HL-60 (cell line): ENCODE measurements around the gene DNAH8.

Experiments
- DNase-seq, 2 experiments: peaks; one replicate each; pipeline ENCODE4 v3.0.0-alpha.2; 2010 to 2020; ENCODE audit warnings: low read depth in 1 of 2, low spot score in 1 of 2
- H3K27ac ChIP-seq: fragments of 250-450 bp; sonication (Bioruptor Pico); replicated peaks from 2 replicates; pipeline ENCODE4 v1.5.1; 2020; ENCODE audit warnings: mild to moderate bottlenecking, moderate library complexity
- H3K27me3 ChIP-seq: fragments of 250-450 bp; sonication (Bioruptor Pico); 2 replicates; pipeline ENCODE4 v1.5.1; 2021; ENCODE audit warnings: mild to moderate bottlenecking, moderate library complexity; ENCODE audit not compliant: insufficient read depth, poor library complexity, severe bottlenecking
- H3K4me3 ChIP-seq: replicated peaks from 2 replicates; pipeline ENCODE4 v1.5.1; 2011; ENCODE audit warnings: mild to moderate bottlenecking, control low read depth, low read length; ENCODE audit not compliant: insufficient read depth
- GABPA ChIP-seq: IDR thresholded peaks from 2 replicates; pipeline ENCODE4 v1.6.1; 2012; ENCODE audit warnings: low read depth
- POLR2AphosphoS5 ChIP-seq: IDR thresholded peaks from 2 replicates; pipeline ENCODE4 v1.6.1; 2012; ENCODE audit warnings: low read depth
- SPI1 ChIP-seq: IDR thresholded peaks from 2 replicates; pipeline ENCODE4 v1.6.1; 2012; ENCODE audit warnings: low read depth, mild to moderate bottlenecking, borderline replicate concordance
- TF ChIP-seq, protein P1 (sequence below): IDR thresholded peaks from one replicate; pipeline ENCODE4 v1.5.1; 2011; ENCODE audit warnings: low read length, control low read depth, inconsistent platforms; ENCODE audit not compliant: insufficient read depth
- TF ChIP-seq, protein P2 (sequence below): IDR thresholded peaks from 2 replicates; pipeline ENCODE4 v1.6.1; 2012; ENCODE audit warnings: low read depth; ENCODE audit not compliant: insufficient replicate concordance

Gene DNAH8

DNA sequence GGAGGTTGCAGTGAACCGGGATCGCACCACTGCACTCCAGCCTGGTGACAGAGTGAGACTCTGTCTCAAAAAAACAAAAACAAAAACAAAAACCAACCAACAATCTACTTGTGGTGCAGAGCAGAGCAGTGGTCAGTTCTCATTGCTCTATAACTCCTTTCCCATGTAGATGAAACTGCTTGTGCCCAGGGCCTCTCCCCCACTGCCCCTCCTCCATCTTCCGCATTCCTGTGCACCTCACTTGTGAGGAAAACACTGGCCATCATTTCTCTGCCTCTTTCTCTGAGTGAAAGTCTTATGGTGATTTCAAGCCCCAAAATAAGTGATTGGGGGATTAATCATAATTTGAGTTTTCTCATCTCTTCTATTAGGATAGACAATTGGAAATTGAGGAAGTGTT, 269.6 kb downstream of the DNAH8 start:
- no peak for TF ChIP-seq SPI1
- TF ChIP-seq POLR2AphosphoS5, result no peak
- TF ChIP-seq GABPA, result no peak
- TF ChIP-seq, protein P1, sequence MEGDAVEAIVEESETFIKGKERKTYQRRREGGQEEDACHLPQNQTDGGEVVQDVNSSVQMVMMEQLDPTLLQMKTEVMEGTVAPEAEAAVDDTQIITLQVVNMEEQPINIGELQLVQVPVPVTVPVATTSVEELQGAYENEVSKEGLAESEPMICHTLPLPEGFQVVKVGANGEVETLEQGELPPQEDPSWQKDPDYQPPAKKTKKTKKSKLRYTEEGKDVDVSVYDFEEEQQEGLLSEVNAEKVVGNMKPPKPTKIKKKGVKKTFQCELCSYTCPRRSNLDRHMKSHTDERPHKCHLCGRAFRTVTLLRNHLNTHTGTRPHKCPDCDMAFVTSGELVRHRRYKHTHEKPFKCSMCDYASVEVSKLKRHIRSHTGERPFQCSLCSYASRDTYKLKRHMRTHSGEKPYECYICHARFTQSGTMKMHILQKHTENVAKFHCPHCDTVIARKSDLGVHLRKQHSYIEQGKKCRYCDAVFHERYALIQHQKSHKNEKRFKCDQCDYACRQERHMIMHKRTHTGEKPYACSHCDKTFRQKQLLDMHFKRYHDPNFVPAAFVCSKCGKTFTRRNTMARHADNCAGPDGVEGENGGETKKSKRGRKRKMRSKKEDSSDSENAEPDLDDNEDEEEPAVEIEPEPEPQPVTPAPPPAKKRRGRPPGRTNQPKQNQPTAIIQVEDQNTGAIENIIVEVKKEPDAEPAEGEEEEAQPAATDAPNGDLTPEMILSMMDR, result no peak
- TF ChIP-seq, protein P2, sequence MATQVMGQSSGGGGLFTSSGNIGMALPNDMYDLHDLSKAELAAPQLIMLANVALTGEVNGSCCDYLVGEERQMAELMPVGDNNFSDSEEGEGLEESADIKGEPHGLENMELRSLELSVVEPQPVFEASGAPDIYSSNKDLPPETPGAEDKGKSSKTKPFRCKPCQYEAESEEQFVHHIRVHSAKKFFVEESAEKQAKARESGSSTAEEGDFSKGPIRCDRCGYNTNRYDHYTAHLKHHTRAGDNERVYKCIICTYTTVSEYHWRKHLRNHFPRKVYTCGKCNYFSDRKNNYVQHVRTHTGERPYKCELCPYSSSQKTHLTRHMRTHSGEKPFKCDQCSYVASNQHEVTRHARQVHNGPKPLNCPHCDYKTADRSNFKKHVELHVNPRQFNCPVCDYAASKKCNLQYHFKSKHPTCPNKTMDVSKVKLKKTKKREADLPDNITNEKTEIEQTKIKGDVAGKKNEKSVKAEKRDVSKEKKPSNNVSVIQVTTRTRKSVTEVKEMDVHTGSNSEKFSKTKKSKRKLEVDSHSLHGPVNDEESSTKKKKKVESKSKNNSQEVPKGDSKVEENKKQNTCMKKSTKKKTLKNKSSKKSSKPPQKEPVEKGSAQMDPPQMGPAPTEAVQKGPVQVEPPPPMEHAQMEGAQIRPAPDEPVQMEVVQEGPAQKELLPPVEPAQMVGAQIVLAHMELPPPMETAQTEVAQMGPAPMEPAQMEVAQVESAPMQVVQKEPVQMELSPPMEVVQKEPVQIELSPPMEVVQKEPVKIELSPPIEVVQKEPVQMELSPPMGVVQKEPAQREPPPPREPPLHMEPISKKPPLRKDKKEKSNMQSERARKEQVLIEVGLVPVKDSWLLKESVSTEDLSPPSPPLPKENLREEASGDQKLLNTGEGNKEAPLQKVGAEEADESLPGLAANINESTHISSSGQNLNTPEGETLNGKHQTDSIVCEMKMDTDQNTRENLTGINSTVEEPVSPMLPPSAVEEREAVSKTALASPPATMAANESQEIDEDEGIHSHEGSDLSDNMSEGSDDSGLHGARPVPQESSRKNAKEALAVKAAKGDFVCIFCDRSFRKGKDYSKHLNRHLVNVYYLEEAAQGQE, result no peak
- H3K27ac ChIP-seq, result no peak overlapping the region
- no peak for DNase-seq
- no peak overlapping the region for H3K4me3 ChIP-seq
- no peaks in the 10 kb centered on the region for H3K27me3 ChIP-seq

DNA sequence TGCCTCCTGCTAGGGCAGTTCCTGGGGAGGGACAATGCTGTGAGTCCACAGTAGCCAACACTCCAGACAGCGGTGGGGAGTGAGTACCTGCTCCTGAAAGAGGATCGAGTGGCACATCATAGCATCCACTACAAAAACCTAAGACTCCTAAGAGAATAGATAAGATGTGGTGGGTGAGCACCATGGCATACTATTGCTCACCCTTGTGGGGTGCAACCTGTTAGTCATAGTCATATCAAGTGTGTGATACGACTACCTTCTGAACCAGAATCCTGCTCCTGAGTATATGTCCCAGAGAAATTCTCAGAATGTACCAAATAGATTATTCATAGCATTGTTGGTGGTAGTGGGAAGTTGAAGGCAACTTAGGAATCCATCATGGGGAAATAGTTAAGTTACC, 270.7 kb downstream of the DNAH8 start:
- Histone ChIP-seq H3K4me3 (no peak overlapping the region), H3K27me3 (no peaks in the 10 kb centered on the region), H3K27ac (no peak overlapping the region)
- no peak for TF ChIP-seq GABPA
- no peak for TF ChIP-seq POLR2AphosphoS5
- TF ChIP-seq, protein P1, result no peak
- no peak for TF ChIP-seq SPI1
- TF ChIP-seq, protein P2, result no peak
- no peak for DNase-seq

DNA sequence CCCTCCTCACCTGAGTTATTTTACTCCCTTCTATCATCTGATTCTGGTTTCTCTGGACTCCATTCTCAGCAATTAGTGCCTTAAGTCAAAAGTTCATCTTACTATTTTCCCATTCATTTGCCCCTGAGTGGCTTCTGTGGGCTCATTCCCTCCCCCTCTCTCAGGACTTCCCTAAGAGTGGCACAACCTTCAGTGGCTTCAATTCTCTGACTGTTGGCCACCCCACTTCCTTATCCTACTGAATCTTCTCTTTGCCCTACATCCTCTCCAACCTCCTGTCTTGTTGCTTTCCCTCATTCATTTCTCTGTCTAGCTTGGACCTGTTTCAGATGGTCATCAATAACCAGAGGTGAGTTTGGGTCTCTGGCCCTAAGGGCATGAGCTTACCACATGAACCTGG, 272.4 kb downstream of the DNAH8 start:
- no peak for DNase-seq
- Histone ChIP-seq H3K4me3 (no peak overlapping the region), H3K27me3 (no peaks in the 10 kb centered on the region), H3K27ac (no peak overlapping the region)
- TF ChIP-seq, protein P1, result no peak
- TF ChIP-seq SPI1, result 0 out of 2 replicates have a peak, but pooled peaks have one; percentile 1

DNA sequence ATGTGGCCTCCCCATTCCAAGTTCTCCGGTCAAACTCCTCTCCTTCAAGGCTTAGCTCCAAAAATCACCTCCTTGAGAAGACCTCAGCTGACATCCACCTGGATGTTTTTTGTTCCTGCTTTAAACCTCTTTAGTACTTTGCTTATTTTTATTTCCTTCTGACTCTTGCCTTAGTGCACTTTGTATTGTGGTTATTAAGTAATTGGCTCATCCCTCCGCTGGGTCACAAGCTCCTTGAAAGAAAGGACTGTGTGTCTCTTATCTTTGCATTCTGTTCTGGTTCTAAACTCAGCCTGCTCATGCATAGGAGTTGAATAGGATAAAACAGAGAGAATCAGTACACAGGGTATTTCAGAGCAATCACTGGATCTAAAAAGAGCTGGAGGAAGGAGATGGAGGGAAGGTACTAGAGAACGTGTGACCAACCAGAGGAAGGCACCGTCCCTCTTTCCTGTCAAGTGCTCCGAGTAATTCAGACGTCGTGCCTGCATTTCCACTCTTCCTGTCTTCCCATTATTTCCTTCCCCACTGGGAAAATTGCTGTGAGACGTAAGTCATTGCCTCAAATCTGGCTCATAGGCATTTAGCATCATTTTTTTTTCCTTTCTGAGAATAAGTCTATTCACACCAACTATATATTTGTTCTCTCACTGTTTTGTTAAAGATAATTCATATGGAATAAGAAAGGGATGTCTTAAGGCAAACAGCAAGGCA, 273.8 kb downstream of the DNAH8 start:
- peaks cover 3% of the 10 kb centered on the region for H3K27me3 ChIP-seq
- TF ChIP-seq POLR2AphosphoS5 (no peak), GABPA (no peak), SPI1 (no peak)
- TF ChIP-seq, protein P2, result no peak
- TF ChIP-seq, protein P1, result no peak
- H3K4me3 ChIP-seq, result no peak overlapping the region
- DNase-seq, result no peak
- no peak overlapping the region for H3K27ac ChIP-seq
